CD4-positive, alpha-beta T cell treated with Interleukin-15 for 4 hours (primary cell): ENCODE results near the gene IRS2.

Experiments used
- DNase-seq: peaks from one replicate; pipeline ENCODE4 v3.0.0-alpha.2; 2020; ENCODE audit warnings: low spot score

The IRS2 gene

GRCh38 chr13:109802936-109803335, 16.6 kb upstream of the IRS2 start:
- no peak for DNase-seq

GRCh38 chr13:109795011-109795410, 8.6 kb upstream of the IRS2 start:
- DNase-seq: no peak

- no peak for DNase-seq
Observed at GRCh38 chr13:109794095-109794494, 7.7 kb upstream of the IRS2 start.

- no peak for DNase-seq
Observed at GRCh38 chr13:109792416-109793059, 6.2 kb upstream of the IRS2 start.

GRCh38 chr13:109790942-109791605, 4.7 kb upstream of the IRS2 start:
- peak; percentile 47 for DNase-seq

GRCh38 chr13:109790086-109790485, 3.7 kb upstream of the IRS2 start:
- no peak for DNase-seq

- no peak for DNase-seq
Observed at GRCh38 chr13:109789262-109789661, 2.9 kb upstream of the IRS2 start.

GRCh38 chr13:109788372-109789111, 2.2 kb upstream of the IRS2 start:
- no peak for DNase-seq

GRCh38 chr13:109787135-109787954, 962 bp upstream of the IRS2 start:
- no peak for DNase-seq

- no peak for DNase-seq
Observed at GRCh38 chr13:109785892-109786450, 412 bp downstream of the IRS2 start.

- peak; percentile 31 for DNase-seq
Observed at GRCh38 chr13:109785141-109785891, 1.1 kb downstream of the IRS2 start.

- peak; percentile 67 for DNase-seq
Observed at GRCh38 chr13:109784590-109785140, 1.7 kb downstream of the IRS2 start.

GRCh38 chr13:109783815-109784589, 2.4 kb downstream of the IRS2 start:
- DNase-seq: no peak

GRCh38 chr13:109783447-109783814, 3.0 kb downstream of the IRS2 start:
- DNase-seq: no peak

GRCh38 chr13:109782823-109783431, 3.5 kb downstream of the IRS2 start:
- no peak for DNase-seq

GRCh38 chr13:109782066-109782822, 4.1 kb downstream of the IRS2 start:
- no peak for DNase-seq

GRCh38 chr13:109781384-109782065, 4.9 kb downstream of the IRS2 start:
- DNase-seq: no peak

GRCh38 chr13:109780845-109781383, 5.5 kb downstream of the IRS2 start:
- DNase-seq: no peak
